Uterus (tissue), 4 donors: ENCODE results near the gene ADAMTS9. TPM values are rescaled to one million over a fixed set of nuclear protein-coding genes. Genes with fewer than 3 reads are reported as not detected.

ENCODE experiments used
- DNase-seq, 2 donors: peaks; one replicate each; pipeline ENCODE4 v3.0.0-alpha.2; 2019 to 2020
- H3K27ac ChIP-seq, 2 donors: fragments of 200-600 bp; sonication (generic); 1 replicate in 1 of 2; 2 replicates in 1 of 2; pipeline ENCODE4 v1.5.1; 2016 to 2018
- H3K27me3 ChIP-seq, 2 donors: fragments of 200-600 bp; sonication (generic); one replicate each; pipeline ENCODE4 v1.5.1; 2018 to 2019; ENCODE audit warnings: control low read depth in 1 of 2
- H3K36me3 ChIP-seq, 2 donors: fragments of 200-600 bp; sonication (generic); one replicate each; pipeline ENCODE4 v1.5.1; 2019; ENCODE audit warnings: control low read depth in 1 of 2
- H3K4me1 ChIP-seq, 2 donors: fragments of 200-600 bp; sonication (generic); one replicate each; pipeline ENCODE4 v1.5.1; 2018 to 2019; ENCODE audit warnings: control low read depth in 1 of 2
- H3K4me3 ChIP-seq, 2 donors: fragments of 200-600 bp; sonication (generic); 1 replicate in 1 of 2; 2 replicates in 1 of 2; pipeline ENCODE4 v1.5.1; 2018 to 2019; ENCODE audit warnings: mild to moderate bottlenecking in 1 of 2
- H3K9me3 ChIP-seq, 2 donors: fragments of 200-600 bp; sonication (generic); one replicate each; pipeline ENCODE4 v1.5.1; 2019; ENCODE audit warnings: control low read depth in 1 of 2
- CTCF ChIP-seq, 4 experiments: fragments of 200-600 bp in 2 of 4; fragments of 450-650 bp in 2 of 4; sonication (generic) in 2 of 4; IDR thresholded peaks; one replicate each; pipeline ENCODE4 v1.5.1; 2016 to 2019; ENCODE audit warnings: antibody characterized with exemption in 4 of 4, mild to moderate bottlenecking in 2 of 4, moderate library complexity in 1 of 4
- POLR2A ChIP-seq, 2 donors: fragments of 450-650 bp; IDR thresholded peaks; one replicate each; pipeline ENCODE4 v1.6.1; 2016; ENCODE audit warnings: antibody characterized with exemption in 2 of 2, mild to moderate bottlenecking in 1 of 2, moderate library complexity in 1 of 2
- intact Hi-C: fragments of 100-400 bp; cut with DNase I; formaldehyde crosslinking; loops from one replicate; pipeline ENCODE4 v1.15.1; 2023; ENCODE audit warnings: low total_unique reads
- total RNA-seq, 4 donors: library from RNA; depleted of rRNA in 3 of 4; stranded (reverse); fragments of >200 nt in 3 of 4; gene quantifications; one replicate each; pipeline versions ENCODE4 v1.1.0 to v1.2.4, GENCODE V29; 2014 to 2023
- donor health status: DM: yes; HTN: yes; CAD: no.

ADAMTS9 gene
- total RNA-seq, 4 donors from 2014 or later, result 17.4 to 197 (median 160) TPM

GRCh38 chr3:64561868-64562267 lies 125.9 kb downstream of the ADAMTS9 start:
- Histone ChIP-seq H3K36me3 (no peaks in the 10 kb centered on the region), H3K4me3 (peak overlapping the region; percentile 22 to 45), H3K4me1 (no peaks in the 10 kb centered on the region), H3K27ac (peak overlapping the region; percentile 79 to 83), H3K9me3 (no peaks in the 10 kb centered on the region), H3K27me3 (no peaks in the 10 kb centered on the region)
- no peak for TF ChIP-seq CTCF (IDR thresholded peaks at IDR 0.05)
- TF ChIP-seq POLR2A (IDR thresholded peaks at IDR 0.05), result no peak
- intact Hi-C loops, result no loop called here
- DNase-seq, result no peak

GRCh38 chr3:64561325-64561843 lies 126.4 kb downstream of the ADAMTS9 start:
- Histone ChIP-seq H3K27me3 (no peaks in the 10 kb centered on the region), H3K4me3 (peak overlapping the region; percentile 22 to 45), H3K36me3 (no peaks in the 10 kb centered on the region), H3K27ac (peak overlapping the region; percentile 79 to 83), H3K4me1 (no peaks in the 10 kb centered on the region), H3K9me3 (no peaks in the 10 kb centered on the region)
- intact Hi-C loops, result no loop called here
- TF ChIP-seq POLR2A (IDR thresholded peaks at IDR 0.05) (no peak), CTCF (IDR thresholded peaks at IDR 0.05) (no peak)
- peak; percentile 35 to 36 for DNase-seq

GRCh38 chr3:64560791-64561190 lies 127.0 kb downstream of the ADAMTS9 start:
- no peak for TF ChIP-seq POLR2A (IDR thresholded peaks at IDR 0.05)
- peak overlapping the region; percentile 22 to 45 for H3K4me3 ChIP-seq
- DNase-seq, result no peak
- H3K9me3 ChIP-seq, result no peaks in the 10 kb centered on the region
- intact Hi-C loops, result no loop called here
- no peaks in the 10 kb centered on the region for H3K27me3 ChIP-seq
- H3K27ac ChIP-seq, result peak overlapping the region; percentile 79 to 83
- H3K4me1 ChIP-seq, result no peaks in the 10 kb centered on the region
- no peaks in the 10 kb centered on the region for H3K36me3 ChIP-seq

- Histone ChIP-seq H3K36me3 (no peaks in the 10 kb centered on the region), H3K27ac (peak overlapping the region; percentile 24 to 79), H3K27me3 (no peaks in the 10 kb centered on the region), H3K4me3 (no peak overlapping the region), H3K4me1 (no peaks in the 10 kb centered on the region), H3K9me3 (no peaks in the 10 kb centered on the region)
- no peak for DNase-seq
- no peak for TF ChIP-seq CTCF (IDR thresholded peaks at IDR 0.05)
- TF ChIP-seq POLR2A (IDR thresholded peaks at IDR 0.05), result no peak
- intact Hi-C loops, result no loop called here
Measured at GRCh38 chr3:64559588-64559987, 128.2 kb downstream of the ADAMTS9 start.

- Histone ChIP-seq H3K4me1 (no peaks in the 10 kb centered on the region), H3K36me3 (no peaks in the 10 kb centered on the region), H3K9me3 (no peaks in the 10 kb centered on the region), H3K27me3 (no peaks in the 10 kb centered on the region), H3K27ac (no peak overlapping the region), H3K4me3 (no peak overlapping the region)
- intact Hi-C loops, result no loop called here
- DNase-seq, result no peak
- TF ChIP-seq POLR2A (IDR thresholded peaks at IDR 0.05), result no peak
- TF ChIP-seq CTCF (IDR thresholded peaks at IDR 0.05), result no peak
Measured at GRCh38 chr3:64556046-64556445, 131.8 kb downstream of the ADAMTS9 start.

GRCh38 chr3:64555351-64555750 lies 132.4 kb downstream of the ADAMTS9 start:
- Histone ChIP-seq H3K9me3 (no peaks in the 10 kb centered on the region), H3K27me3 (no peaks in the 10 kb centered on the region), H3K4me3 (no peak overlapping the region), H3K27ac (no peak overlapping the region), H3K4me1 (no peaks in the 10 kb centered on the region), H3K36me3 (no peaks in the 10 kb centered on the region)
- DNase-seq, result no peak
- TF ChIP-seq CTCF (IDR thresholded peaks at IDR 0.05), result no peak
- TF ChIP-seq POLR2A (IDR thresholded peaks at IDR 0.05), result no peak
- intact Hi-C loops, result no loop called here
